Right lobe of liver (tissue), 4 donors: ENCODE results near the gene ASMT.

Experiments
- POLR2A ChIP-seq: fragments of 450-650 bp; IDR thresholded peaks from one replicate; pipeline ENCODE4 v1.6.1; 2017; ENCODE audit warnings: antibody characterized with exemption, mild to moderate bottlenecking
- TF ChIP-seq, protein P1 (sequence below), 4 donors: fragments of 200-600 bp in 3 of 4; fragments of 450-650 bp in 1 of 4; IDR thresholded peaks; one replicate each; pipeline versions ENCODE4 v1.5.1 to v1.8.0; 2016 to 2022; ENCODE audit warnings: antibody characterized with exemption in 4 of 4, mild to moderate bottlenecking in 2 of 4
- donor health status: DM: no; HTN: no; CAD: no.
- donor health status: DM: no; HTN: no; CAD: no.
- donor health status: DM: no; HTN: yes; CAD: no.

DNA sequence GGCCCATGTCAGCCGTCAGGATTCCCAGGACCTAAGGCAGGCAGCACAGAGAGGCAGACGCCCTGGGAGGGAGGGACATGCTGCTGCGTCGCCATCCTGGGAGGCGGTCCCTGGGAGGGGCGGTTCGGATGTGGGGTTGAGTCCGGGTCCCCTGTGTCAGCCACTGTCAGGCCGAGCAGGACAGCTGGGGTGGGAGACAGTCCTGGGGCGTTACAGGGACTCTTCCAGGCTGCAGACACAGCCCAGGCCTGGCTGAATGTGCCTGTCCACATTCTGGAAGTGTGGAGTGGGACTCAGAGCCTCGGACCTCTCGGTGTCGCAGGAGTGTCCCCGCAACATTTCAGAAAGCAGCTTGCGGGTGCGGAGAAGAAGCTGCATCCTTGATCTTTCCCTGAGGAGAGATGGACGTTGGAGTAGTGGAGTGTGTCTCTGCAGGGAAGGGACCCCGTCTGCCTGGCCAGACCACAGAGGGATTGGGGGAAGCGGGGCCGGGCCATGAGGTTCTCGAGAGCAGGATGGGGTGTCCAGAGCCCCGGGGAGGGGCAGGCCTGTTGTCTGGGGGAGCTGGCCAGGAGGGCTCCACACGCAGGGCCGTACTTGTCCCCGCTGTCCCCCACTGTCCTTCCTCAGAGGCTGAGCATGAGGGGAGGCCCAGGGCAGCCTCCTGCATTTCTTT is 17.4 kb upstream of the ASMT start:
- TF ChIP-seq, protein P1, sequence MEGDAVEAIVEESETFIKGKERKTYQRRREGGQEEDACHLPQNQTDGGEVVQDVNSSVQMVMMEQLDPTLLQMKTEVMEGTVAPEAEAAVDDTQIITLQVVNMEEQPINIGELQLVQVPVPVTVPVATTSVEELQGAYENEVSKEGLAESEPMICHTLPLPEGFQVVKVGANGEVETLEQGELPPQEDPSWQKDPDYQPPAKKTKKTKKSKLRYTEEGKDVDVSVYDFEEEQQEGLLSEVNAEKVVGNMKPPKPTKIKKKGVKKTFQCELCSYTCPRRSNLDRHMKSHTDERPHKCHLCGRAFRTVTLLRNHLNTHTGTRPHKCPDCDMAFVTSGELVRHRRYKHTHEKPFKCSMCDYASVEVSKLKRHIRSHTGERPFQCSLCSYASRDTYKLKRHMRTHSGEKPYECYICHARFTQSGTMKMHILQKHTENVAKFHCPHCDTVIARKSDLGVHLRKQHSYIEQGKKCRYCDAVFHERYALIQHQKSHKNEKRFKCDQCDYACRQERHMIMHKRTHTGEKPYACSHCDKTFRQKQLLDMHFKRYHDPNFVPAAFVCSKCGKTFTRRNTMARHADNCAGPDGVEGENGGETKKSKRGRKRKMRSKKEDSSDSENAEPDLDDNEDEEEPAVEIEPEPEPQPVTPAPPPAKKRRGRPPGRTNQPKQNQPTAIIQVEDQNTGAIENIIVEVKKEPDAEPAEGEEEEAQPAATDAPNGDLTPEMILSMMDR (IDR thresholded peaks at IDR 0.05): no peak
- no peak for TF ChIP-seq POLR2A
